A549 (cell line): ENCODE results near the gene HHLA2.

Source experiments
- NR3C1 ChIP-seq: fragments of >200 bp; sonication (Bioruptor Twin); formaldehyde crosslinking; IDR thresholded peaks from 3 replicates; pipeline ENCODE4 v1.6.1; 2017
- TF ChIP-seq, protein P1 (sequence below): fragments of >200 bp; sonication (Bioruptor Twin); formaldehyde crosslinking; IDR thresholded peaks from 3 replicates; pipeline ENCODE4 v1.5.1; 2016

- TF ChIP-seq, protein P1, sequence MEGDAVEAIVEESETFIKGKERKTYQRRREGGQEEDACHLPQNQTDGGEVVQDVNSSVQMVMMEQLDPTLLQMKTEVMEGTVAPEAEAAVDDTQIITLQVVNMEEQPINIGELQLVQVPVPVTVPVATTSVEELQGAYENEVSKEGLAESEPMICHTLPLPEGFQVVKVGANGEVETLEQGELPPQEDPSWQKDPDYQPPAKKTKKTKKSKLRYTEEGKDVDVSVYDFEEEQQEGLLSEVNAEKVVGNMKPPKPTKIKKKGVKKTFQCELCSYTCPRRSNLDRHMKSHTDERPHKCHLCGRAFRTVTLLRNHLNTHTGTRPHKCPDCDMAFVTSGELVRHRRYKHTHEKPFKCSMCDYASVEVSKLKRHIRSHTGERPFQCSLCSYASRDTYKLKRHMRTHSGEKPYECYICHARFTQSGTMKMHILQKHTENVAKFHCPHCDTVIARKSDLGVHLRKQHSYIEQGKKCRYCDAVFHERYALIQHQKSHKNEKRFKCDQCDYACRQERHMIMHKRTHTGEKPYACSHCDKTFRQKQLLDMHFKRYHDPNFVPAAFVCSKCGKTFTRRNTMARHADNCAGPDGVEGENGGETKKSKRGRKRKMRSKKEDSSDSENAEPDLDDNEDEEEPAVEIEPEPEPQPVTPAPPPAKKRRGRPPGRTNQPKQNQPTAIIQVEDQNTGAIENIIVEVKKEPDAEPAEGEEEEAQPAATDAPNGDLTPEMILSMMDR = no peak
- no peak for TF ChIP-seq NR3C1
Observed at GRCh38 chr3:108338901-108339545, 42.7 kb downstream of the HHLA2 start.
